ENCODE data around the gene CEP72. TPM values are rescaled to one million over a fixed set of nuclear protein-coding genes. Genes with fewer than 3 reads are reported as not detected.
"Not testable (repeated sequence)": the region's sequence is repeated elsewhere in the genome, so short reads cannot be mapped to it uniquely, and the experiment has no call there.

CEP72 gene
- total RNA-seq, 4 donors from 2014 or later = 2.7 to 8.6 (median 4.0) TPM

GRCh38 chr5:626850-627249 is 14.7 kb downstream of the CEP72 start:
- Histone ChIP-seq H3K9me3 (no peaks in the 10 kb centered on the region), H3K27me3 (no peaks in the 10 kb centered on the region), H3K4me1 (no peaks in the 10 kb centered on the region), H3K36me3 (peaks cover 0 to 42% (median 5%) of the 10 kb centered on the region in 3 donors), H3K27ac (no peak overlapping the region), H3K4me3 (no peak overlapping the region)
- WGBS, 2 donors = 81 to 85% methylated on average over 3 of the region's 3 CpGs
- TF ChIP-seq POLR2A (IDR thresholded peaks at IDR 0.05) (no peak), CTCF (IDR thresholded peaks at IDR 0.05) (no peak)
- intact Hi-C loops (cut with DNase I) = no loop called here
- no peak for DNase-seq

GRCh38 chr5:627840-628239 is 15.7 kb downstream of the CEP72 start:
- no peak for DNase-seq
- 96% methylated on average over 16 to 24 of the region's 24 CpGs for WGBS, 2 donors
- TF ChIP-seq CTCF (IDR thresholded peaks at IDR 0.05) (no peak), POLR2A (IDR thresholded peaks at IDR 0.05) (no peak)
- H3K27ac ChIP-seq = no peak overlapping the region
- no peaks in the 10 kb centered on the region for H3K27me3 ChIP-seq
- H3K9me3 ChIP-seq = no peaks in the 10 kb centered on the region
- no peak overlapping the region for H3K4me3 ChIP-seq
- peaks cover 0 to 35% (median 5%) of the 10 kb centered on the region in 3 donors for H3K36me3 ChIP-seq
- intact Hi-C loops (cut with DNase I) = no loop called here
- H3K4me1 ChIP-seq = no peaks in the 10 kb centered on the region

- DNase-seq = not testable (repeated sequence)
- 72 to 94% methylated on average over 6 to 10 of the region's 21 CpGs for WGBS, 2 donors
These were observed 16.4 kb downstream of the CEP72 start for GRCh38 chr5:628351-629205.

GRCh38 chr5:633501-633955 is 21.4 kb downstream of the CEP72 start:
- no peaks in the 10 kb centered on the region for H3K27me3 ChIP-seq
- intact Hi-C loops (cut with DNase I) = no loop called here
- H3K36me3 ChIP-seq = peaks cover 0 to 53% (median 9%) of the 10 kb centered on the region in 3 donors
- no peak overlapping the region for H3K27ac ChIP-seq
- no peaks in the 10 kb centered on the region for H3K4me1 ChIP-seq
- H3K4me3 ChIP-seq = no peak overlapping the region
- 60 to 87% methylated on average over 2 to 8 of the region's 20 CpGs for WGBS, 2 donors
- H3K9me3 ChIP-seq = no peaks in the 10 kb centered on the region
- no peak for TF ChIP-seq CTCF (IDR thresholded peaks at IDR 0.05)
- no peak for TF ChIP-seq POLR2A (IDR thresholded peaks at IDR 0.05)
- no peak for DNase-seq

More at GRCh38 chr5:628351-629205, 16.4 kb downstream of the CEP72 start:
- H3K4me1 ChIP-seq; H3K27ac ChIP-seq; H3K9me3 ChIP-seq; intact Hi-C loops (cut with DNase I); H3K27me3 ChIP-seq; H3K4me3 ChIP-seq: not testable (repeated sequence)
- H3K36me3 ChIP-seq = peaks cover 0 to 39% (median 5%) of the 10 kb centered on the region in 3 donors

GRCh38 chr5:634191-634590 is 22.1 kb downstream of the CEP72 start:
- TF ChIP-seq POLR2A (IDR thresholded peaks at IDR 0.05) (no peak), CTCF (IDR thresholded peaks at IDR 0.05) (no peak)
- Histone ChIP-seq H3K27ac (no peak overlapping the region), H3K4me3 (no peak overlapping the region), H3K36me3 (peaks cover 7 to 60% (median 9%) of the 10 kb centered on the region in 3 donors), H3K9me3 (no peaks in the 10 kb centered on the region), H3K27me3 (no peaks in the 10 kb centered on the region), H3K4me1 (no peaks in the 10 kb centered on the region)
- 88 to 97% methylated on average over 6 of the region's 12 CpGs for WGBS, 2 donors
- no peak for DNase-seq
- intact Hi-C loops (cut with DNase I) = no loop called here
